ENCODE results near the gene TRIM17.

DNA sequence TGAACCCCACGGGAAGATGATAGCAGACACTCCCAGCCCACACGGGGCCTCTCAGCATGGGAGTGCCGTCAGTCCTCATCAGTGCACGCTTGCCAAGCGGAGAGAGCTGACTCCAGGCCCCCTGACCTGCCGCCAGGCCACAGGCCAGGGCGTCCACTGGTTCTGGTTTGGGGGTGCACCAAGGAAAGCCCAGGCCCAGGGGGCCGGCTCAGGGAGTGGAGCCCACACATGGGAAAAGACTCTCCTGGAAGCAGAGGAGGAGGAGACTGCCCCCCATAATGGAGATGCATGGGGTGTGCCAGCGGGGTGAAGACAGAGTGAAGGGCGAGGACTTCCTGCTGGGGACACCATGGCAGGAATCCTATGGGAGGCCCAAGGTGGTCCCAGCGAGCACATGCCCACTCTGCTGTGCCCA lies 16.4 kb downstream of the TRIM17 start:
- TF ChIP-seq RAD21 (IDR thresholded peaks at IDR 0.05; ENCODE audit: low read depth) (no peak), EP300 (IDR thresholded peaks at IDR 0.05; ENCODE audit: borderline replicate concordance) (no peak), CREB1 (IDR thresholded peaks at IDR 0.05; ENCODE audit: low read depth) (no peak), TCF12 (IDR thresholded peaks at IDR 0.05; ENCODE audit: low read depth) (no peak), TEAD4 (IDR thresholded peaks at IDR 0.05) (no peak), TAF1 (IDR thresholded peaks at IDR 0.05; ENCODE audit: low read depth) (no peak), MAX (IDR thresholded peaks at IDR 0.05) (no peak), CEBPB (IDR thresholded peaks at IDR 0.05) (no peak), EGR1 (IDR thresholded peaks at IDR 0.05) (no peak), REST (IDR thresholded peaks at IDR 0.05; ENCODE audit: low read depth) (no peak), YY1 (IDR thresholded peaks at IDR 0.05; ENCODE audit: low read depth) (no peak), NFIC (IDR thresholded peaks at IDR 0.05) (no peak), ZBTB7A (IDR thresholded peaks at IDR 0.05; ENCODE audit: low read depth) (no peak)
- TF ChIP-seq, protein P1, sequence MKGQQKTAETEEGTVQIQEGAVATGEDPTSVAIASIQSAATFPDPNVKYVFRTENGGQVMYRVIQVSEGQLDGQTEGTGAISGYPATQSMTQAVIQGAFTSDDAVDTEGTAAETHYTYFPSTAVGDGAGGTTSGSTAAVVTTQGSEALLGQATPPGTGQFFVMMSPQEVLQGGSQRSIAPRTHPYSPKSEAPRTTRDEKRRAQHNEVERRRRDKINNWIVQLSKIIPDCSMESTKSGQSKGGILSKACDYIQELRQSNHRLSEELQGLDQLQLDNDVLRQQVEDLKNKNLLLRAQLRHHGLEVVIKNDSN (IDR thresholded peaks at IDR 0.05) = no peak
